ENCODE measurements around the gene VWA8.

- TF ChIP-seq EZH2 (IDR thresholded peaks at IDR 0.05): no peak
- no peak for TF ChIP-seq ZNF274 (IDR thresholded peaks at IDR 0.05; ENCODE audit: low read depth, low read length)
- no peak for TF ChIP-seq POLR2A (IDR thresholded peaks at IDR 0.05; ENCODE audit: borderline replicate concordance, extremely low read depth, insufficient read depth, insufficient read length)
- no peak for TF ChIP-seq CTCF (IDR thresholded peaks at IDR 0.05 in 2 of 3, conservative IDR thresholded peaks at IDR 0.05 in 1 of 3; ENCODE audit: borderline replicate concordance in 1 of 3, insufficient read depth in 1 of 3, low read depth in 2 of 3, low read length in 2 of 3)
- no peak for TF ChIP-seq SRF (IDR thresholded peaks at IDR 0.05; ENCODE audit: low read depth)
- TF ChIP-seq POLR2AphosphoS5 (IDR thresholded peaks at IDR 0.05; ENCODE audit: low read depth, low read length): no peak
- TF ChIP-seq YY1 (IDR thresholded peaks at IDR 0.05; ENCODE audit: extremely low read depth, insufficient replicate concordance, low read depth, low read length): no peak
- TF ChIP-seq TCF7L2 (IDR thresholded peaks at IDR 0.05; ENCODE audit: borderline replicate concordance, extremely low read depth, insufficient read depth, insufficient read length): no peak
- no peak for TF ChIP-seq EZH2phosphoT487 (IDR thresholded peaks at IDR 0.05; ENCODE audit: borderline replicate concordance)
- no peak for TF ChIP-seq MAX (IDR thresholded peaks at IDR 0.05)
Measured at GRCh38 chr13:41682766-41683165, 278.1 kb downstream of the VWA8 start.

All from HCT116 (cell line).